WERI-Rb-1 (cell line): ENCODE measurements around the gene CAMKK1.

Experiments
- DNase-seq: peaks from one replicate; pipeline ENCODE4 v3.0.0-alpha.2; 2020
- H3K27ac ChIP-seq: fragments of 250-450 bp; sonication (Bioruptor Pico); 2 replicates; pipeline ENCODE4 v1.5.1; 2020; ENCODE audit warnings: mild to moderate bottlenecking, moderate library complexity
- H3K27me3 ChIP-seq: fragments of 250-450 bp; sonication (Bioruptor Pico); 2 replicates; pipeline ENCODE4 v1.5.1; 2021; ENCODE audit warnings: mild to moderate bottlenecking, low read depth, moderate library complexity; ENCODE audit not compliant: insufficient read depth, severe bottlenecking
- H3K36me3 ChIP-seq: fragments of 250-450 bp; sonication (Bioruptor Pico); 2 replicates; pipeline ENCODE4 v1.5.1; 2020; ENCODE audit warnings: mild to moderate bottlenecking, moderate library complexity
- H3K4me3 ChIP-seq: 2 replicates; pipeline ENCODE4 v1.5.1; 2011; ENCODE audit warnings: low read depth, mild to moderate bottlenecking, control low read depth, low read length
- H3K9me3 ChIP-seq: fragments of 250-450 bp; sonication (Bioruptor Pico); 2 replicates; pipeline ENCODE4 v1.5.1; 2021; ENCODE audit warnings: mild to moderate bottlenecking, moderate library complexity; ENCODE audit not compliant: severe bottlenecking
- TF ChIP-seq, protein P1 (sequence below): IDR thresholded peaks from 2 replicates; pipeline ENCODE4 v1.5.1; 2011; ENCODE audit warnings: low read depth, mild to moderate bottlenecking, control low read depth, inconsistent platforms, low read length

Gene CAMKK1

DNA sequence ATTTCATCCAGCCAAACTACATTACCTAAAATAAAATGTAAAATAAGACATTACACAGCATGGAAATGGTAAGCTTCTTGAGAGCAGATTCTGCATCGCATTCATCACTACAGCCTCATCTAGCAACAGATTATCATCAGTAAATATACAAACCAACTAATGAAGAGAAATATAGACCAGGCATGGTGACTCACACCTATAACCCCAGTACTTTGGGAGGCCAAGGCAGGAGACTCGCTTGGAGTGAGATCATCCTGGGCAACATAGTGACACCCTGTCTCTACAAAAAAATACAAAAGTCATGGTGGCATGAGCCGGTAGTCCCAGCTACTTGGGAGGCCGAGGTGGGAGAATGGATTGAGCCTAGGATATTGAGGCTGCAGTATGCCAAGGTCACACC, 66.7 kb downstream of the CAMKK1 start:
- H3K36me3 ChIP-seq: peaks cover 87% of the 10 kb centered on the region
- TF ChIP-seq, protein P1, sequence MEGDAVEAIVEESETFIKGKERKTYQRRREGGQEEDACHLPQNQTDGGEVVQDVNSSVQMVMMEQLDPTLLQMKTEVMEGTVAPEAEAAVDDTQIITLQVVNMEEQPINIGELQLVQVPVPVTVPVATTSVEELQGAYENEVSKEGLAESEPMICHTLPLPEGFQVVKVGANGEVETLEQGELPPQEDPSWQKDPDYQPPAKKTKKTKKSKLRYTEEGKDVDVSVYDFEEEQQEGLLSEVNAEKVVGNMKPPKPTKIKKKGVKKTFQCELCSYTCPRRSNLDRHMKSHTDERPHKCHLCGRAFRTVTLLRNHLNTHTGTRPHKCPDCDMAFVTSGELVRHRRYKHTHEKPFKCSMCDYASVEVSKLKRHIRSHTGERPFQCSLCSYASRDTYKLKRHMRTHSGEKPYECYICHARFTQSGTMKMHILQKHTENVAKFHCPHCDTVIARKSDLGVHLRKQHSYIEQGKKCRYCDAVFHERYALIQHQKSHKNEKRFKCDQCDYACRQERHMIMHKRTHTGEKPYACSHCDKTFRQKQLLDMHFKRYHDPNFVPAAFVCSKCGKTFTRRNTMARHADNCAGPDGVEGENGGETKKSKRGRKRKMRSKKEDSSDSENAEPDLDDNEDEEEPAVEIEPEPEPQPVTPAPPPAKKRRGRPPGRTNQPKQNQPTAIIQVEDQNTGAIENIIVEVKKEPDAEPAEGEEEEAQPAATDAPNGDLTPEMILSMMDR: no peak
- H3K9me3 ChIP-seq: no peaks in the 10 kb centered on the region
- H3K4me3 ChIP-seq: no peak overlapping the region
- DNase-seq: no peak
- H3K27me3 ChIP-seq: no peaks in the 10 kb centered on the region
- no peak overlapping the region for H3K27ac ChIP-seq

DNA sequence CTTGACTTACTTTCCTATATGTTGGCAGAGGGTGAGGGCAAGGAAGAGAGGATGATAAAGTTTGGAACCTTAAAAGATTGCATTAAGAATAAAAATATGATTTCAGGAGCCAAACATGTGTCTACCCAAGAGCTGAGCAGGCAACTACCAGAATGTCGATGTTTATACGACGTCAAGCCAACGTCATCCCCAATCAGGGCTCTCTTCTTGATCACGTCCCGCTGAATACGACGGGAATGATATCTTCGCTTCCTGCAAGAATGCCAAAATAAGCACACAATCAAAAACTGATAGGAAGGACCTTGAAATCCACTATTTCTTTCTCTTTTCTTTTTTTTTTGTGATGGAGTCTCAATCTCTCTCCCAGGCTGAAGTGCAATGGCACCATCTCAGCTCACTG, 71.8 kb downstream of the CAMKK1 start:
- DNase-seq: no peak
- Histone ChIP-seq H3K36me3 (peaks cover 92% of the 10 kb centered on the region), H3K27ac (no peak overlapping the region), H3K27me3 (no peaks in the 10 kb centered on the region), H3K9me3 (no peaks in the 10 kb centered on the region), H3K4me3 (no peak overlapping the region)
- TF ChIP-seq, protein P1: no peak

DNA sequence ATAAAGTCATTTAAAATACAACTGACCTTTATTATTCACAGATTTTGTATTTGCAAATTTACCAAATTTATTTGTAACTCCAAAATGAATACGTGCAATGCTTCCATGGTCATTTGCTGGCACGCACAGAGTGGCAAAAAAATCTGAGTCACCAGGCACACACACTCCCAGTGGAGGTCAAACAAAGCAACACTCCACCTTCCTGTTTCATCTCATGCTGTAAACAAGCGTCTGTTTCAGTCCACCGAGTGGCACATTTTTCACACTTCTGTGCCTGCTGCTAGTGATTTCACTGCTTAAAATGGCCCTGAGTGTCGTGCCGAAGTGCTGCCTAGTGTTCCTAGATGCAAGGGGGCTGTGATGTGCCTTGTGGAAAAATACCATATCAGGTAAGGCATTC, 74.1 kb downstream of the CAMKK1 start:
- Histone ChIP-seq H3K27me3 (no peaks in the 10 kb centered on the region), H3K36me3 (peaks cover 92% of the 10 kb centered on the region)

DNA sequence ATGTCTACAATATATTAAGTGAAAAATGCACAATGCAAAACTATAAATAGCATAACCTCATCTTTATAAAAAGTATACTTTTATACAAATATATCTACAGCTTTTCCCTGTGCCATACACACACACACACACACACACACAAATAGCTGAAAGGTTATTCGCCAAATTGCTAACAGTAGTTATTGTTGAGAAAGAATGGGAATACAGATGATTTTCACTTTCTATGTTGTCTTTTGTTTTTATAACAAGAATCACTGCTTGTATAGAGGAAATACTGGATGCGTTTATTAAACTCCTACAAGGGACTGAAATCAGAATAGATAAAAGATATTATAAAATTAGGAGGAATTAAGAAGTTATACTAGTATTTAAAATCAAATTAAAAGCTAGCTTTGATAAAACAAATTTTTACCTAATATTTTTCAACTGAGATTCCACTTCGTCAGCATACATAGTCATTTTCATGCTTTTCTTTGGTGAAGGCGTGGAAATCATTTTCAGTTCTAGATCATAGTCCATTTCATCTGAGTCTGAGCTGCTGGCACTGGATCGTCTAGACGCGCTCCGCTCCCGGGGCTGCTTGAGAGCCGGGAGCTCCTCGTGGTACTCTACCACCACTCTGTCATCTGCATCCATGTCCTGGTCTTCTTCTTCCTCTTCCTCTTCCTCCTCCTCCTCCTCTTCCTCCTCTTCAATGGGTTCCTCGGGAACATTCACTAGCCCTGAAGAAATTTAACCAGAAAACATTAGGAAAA, 74.8 kb downstream of the CAMKK1 start:
- Histone ChIP-seq H3K36me3 (peaks cover 92% of the 10 kb centered on the region), H3K27ac (no peak overlapping the region), H3K4me3 (no peak overlapping the region), H3K9me3 (no peaks in the 10 kb centered on the region), H3K27me3 (no peaks in the 10 kb centered on the region)
- TF ChIP-seq, protein P1: no peak
- no peak for DNase-seq

More for the DNA sequence above, 74.1 kb downstream of the CAMKK1 start:
- no peak overlapping the region for H3K4me3 ChIP-seq
- DNase-seq: no peak
- H3K9me3 ChIP-seq: no peaks in the 10 kb centered on the region
- no peak overlapping the region for H3K27ac ChIP-seq
- TF ChIP-seq, protein P1: no peak

DNA sequence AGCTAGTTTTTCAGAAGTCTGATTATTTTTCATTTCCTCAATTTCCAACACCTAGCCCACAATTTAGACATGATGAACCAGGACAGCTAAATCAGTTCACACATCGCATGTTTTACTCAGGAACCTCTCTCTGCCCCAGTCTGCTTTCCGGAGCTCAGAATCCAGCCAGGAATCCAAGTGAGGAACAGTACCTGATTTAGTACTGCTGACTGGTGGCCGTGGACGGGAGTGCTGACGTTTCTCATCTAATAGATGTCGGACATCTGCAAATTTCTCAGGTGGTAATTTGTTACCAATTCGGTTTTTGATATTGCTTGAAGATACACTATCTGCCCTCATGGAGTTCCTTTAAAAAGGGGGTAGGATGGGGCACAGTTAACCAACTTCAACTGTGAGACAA, 76.9 kb downstream of the CAMKK1 start:
- Histone ChIP-seq H3K4me3 (no peak overlapping the region), H3K27ac (no peak overlapping the region), H3K36me3 (peaks cover 90% of the 10 kb centered on the region), H3K27me3 (no peaks in the 10 kb centered on the region), H3K9me3 (no peaks in the 10 kb centered on the region)
- DNase-seq: no peak
- TF ChIP-seq, protein P1: no peak

DNA sequence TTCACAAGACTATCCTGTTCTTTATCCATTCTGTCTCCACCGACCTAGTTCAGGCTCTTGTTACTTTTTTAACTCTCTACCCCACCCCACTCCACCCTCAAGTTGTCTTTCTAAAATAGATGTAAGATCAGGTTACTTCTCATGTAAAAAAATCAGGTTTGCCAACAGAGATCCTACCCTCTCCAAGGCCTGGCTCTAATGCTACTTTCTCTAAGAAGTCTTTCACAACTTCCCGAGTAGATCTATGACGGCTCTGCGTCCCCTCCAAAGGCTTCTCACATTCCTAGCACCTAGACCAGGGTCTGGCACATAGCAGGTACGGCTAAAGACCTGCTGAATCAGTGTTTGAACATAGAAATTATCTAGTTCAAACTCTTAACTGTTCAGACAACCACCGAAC, 77.7 kb downstream of the CAMKK1 start:
- Histone ChIP-seq H3K27me3 (no peaks in the 10 kb centered on the region), H3K27ac (no peak overlapping the region), H3K4me3 (no peak overlapping the region), H3K9me3 (no peaks in the 10 kb centered on the region), H3K36me3 (peaks cover 92% of the 10 kb centered on the region)
- DNase-seq: no peak
- TF ChIP-seq, protein P1: no peak
